HG03064 (cell line): Measurements from ENCODE around the gene GLUL.
"Not testable (repeated sequence)": the region's sequence is repeated elsewhere in the genome, so short reads cannot be mapped to it uniquely, and the experiment has no call there.

Source experiments
- ATAC-seq: cut with Tn5 transposase; IDR thresholded peaks from one replicate; pipeline ENCODE4 v1.9.1; 2021; ENCODE audit warnings: low read depth; ENCODE audit not compliant: unreplicated experiment

The GLUL gene

DNA sequence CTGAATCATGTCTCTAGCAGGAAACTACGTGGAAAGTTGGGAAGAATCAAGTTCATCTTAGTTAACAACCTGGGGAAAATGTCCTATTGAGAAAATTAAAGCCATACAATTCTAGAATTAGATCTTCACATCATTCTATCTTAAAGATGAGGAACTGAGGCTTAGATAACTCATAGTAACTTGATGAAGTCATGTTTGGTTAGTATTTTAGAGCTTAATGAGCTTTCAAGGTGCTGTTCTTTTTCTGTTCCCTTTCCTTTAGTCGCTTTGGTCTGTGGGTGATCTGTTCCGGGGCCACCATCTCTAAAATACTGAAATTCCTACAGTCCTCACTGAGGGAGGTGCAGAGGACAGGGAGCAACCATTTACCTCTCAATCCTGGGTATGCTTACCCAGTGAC lies 4.3 kb upstream of the GLUL start:
- ATAC-seq, result no peak

DNA sequence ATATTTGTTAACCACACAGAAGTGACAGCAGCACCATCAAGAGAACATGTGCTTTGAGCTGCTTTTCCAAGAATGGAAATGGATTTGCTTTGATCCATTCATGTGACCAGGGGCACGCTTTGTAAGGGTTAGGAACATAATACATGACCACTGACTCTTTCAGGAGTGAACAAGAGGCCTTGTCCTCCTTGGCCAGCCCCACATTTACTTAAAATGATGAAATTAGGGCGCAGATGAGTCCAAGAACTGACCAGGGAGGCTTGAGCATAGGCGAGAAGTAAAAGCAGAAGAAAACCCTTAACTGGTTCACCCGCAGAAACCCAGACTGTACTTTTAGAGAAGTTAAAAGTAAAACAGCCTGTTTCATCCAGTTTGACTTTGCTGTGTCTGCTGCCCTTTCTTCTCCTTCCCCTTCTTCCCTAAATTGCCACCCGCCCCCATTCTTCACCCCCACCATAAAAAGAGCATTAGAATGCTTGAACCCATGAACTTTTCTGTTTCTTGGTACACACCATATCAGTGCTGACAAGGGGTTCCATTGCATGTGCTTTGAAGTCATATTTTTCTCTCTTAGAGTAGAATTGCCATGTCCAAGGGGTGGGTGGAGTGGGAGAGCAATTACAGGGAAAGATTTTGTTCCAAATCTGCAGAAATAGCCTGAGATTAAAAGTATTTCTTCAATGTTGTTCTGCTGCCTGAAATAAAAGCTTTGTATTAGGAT lies 2.6 kb upstream of the GLUL start:
- ATAC-seq, result no peak

GRCh38 chr1:182392050-182393028 lies 749 bp upstream of the GLUL start:
- ATAC-seq, result no peak

DNA sequence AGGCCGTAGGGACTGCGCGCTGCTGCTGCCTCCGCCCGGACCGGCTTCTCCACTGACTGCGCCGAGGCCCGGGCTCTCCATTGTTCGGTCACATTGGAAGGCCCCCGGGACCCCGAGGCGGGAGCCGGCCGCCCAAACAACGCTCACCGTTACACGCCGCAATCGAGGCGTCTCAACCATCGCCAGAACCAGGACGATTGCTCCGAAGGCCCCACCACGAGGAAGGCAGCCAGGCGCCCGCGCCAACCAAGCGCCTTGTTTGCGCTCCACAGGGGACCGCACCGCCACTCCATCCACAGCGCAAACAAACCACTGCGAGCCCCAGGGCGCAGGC lies 595 bp downstream of the GLUL start:
- ATAC-seq, result no peak

GRCh38 chr1:182389619-182390047 lies 2.0 kb downstream of the GLUL start:
- ATAC-seq, result no peak

GRCh38 chr1:182388392-182389134 lies 3.0 kb downstream of the GLUL start:
- ATAC-seq, result no peak

DNA sequence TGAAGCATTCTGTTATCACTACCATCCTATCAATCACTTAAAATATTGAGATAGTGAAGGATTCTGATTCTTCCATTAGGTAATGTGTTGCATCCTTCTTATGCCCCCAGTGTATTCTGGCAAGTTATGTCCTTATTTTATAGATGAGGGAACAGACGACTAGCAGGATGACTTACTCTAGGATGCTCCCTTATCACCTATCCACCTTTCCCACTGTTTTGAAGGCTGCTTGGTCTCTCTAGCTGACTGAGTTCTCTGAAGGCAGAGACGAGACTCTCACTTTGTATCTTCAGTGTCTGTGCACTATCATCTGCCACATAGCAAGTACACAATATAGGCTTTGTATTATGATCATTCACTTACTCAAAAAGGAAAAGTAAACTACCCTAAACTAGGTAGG lies 4.0 kb downstream of the GLUL start:
- ATAC-seq, result no peak

DNA sequence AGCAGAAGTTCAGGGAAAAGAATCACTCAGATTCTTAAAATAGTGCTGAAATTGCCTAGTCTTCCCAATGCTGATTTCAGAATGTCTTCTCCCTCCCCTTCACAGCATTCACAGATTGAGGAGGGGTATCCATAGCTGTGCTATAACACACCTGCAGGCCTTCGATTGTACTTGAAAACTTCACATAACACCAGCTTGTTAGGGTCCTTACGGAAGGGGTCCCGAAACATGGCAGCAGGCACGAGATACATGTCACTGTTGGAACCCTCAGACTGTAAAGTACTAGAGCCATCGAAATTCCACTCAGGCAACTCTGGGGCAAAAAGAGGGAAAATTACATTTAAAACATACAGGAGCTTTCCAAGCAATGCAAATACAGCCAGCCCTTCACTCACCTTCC lies 4.6 kb downstream of the GLUL start:
- no peak for ATAC-seq

DNA sequence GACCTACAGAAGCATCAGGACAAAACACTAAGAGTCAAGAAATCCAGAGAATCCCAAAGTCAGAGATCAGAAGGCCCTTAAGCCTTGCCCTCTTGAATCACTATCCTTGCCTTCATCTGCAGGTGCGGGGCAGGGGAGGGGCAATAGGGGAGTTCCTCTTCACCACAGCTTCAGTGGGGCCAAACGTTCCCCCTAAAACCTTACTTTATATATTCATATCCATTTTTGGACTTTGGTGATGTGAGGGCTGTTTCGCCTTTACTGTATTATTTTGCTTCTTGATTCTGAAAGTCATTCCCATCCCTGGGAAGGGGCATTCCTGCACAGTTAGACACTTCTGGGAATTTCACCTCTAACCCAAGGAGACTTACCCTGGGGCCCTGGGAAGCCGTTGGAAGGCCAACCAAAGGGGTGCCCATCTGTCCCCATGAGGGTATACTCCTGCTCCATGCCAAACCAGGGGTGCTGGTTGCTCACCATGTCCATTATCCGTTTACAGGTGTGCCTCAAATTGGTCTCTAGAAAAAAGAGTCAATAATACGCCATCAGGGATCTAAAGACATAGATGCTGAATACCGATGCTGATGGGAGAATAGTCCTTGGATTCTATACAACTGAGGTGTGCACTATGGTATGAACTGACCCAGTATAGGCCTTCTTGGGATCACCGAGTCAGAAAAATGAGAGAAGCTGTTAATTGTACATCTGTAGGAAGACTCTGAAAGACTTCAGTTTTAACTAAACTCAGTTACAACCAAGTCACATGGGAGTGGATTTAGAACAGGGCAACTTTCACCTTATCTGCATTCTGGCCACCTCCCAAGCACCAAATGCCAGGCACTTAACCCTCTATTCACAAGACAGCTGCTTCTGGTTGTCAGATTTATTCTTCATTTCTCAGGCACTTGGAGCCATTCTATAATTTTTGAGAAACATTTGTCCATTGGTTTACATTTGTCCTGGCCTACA lies 5.4 kb downstream of the GLUL start:
- ATAC-seq, result no peak

GRCh38 chr1:182384387-182384960 lies 7.1 kb downstream of the GLUL start:
- no peak for ATAC-seq

DNA sequence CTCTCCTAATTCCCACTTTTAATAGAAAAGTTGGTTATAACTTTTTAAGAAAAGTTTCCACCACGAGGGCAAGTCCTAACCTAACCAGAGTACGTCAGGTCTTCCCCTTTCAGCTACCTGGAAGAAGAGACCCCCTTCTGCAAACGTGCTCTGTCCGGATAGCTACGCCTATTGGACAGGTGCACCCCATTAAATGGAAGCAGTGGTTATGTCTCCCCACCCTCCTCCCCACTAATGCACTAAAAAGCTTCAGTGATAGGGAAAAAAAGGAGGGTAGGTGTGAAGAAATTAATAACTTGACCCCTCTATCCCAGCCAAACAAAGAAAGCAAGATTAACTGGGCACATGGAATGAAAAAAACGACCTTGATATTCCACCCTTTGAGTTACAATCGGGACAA lies 7.7 kb downstream of the GLUL start:
- no peak for ATAC-seq

GRCh38 chr1:182383037-182383661 lies 8.4 kb downstream of the GLUL start:
- no peak for ATAC-seq

- ATAC-seq, result no peak
Observed at GRCh38 chr1:182381962-182382819, 9.4 kb downstream of the GLUL start.

- no peak for ATAC-seq
Observed at GRCh38 chr1:182380199-182380598, 11.4 kb downstream of the GLUL start.

DNA sequence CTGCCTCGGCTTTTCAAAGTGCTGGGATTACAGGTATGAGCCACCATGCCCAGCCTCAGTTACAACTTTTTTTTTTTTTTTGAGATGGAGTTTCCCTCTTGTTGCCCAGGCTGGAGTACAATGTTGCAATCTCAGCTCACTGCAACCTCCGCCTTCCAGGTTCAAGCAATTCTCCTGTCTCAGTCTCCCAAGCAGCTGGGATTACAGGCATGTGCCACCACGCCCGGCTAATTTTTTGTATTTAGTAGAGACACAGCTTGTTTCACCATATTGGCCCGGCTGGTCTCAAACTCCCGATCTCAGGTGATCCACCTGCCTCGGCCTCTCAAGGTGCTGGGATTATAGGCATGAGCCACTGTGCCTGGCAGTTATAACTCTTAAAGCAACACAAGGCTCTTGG lies 11.8 kb downstream of the GLUL start:
- ATAC-seq, result not testable (repeated sequence)

DNA sequence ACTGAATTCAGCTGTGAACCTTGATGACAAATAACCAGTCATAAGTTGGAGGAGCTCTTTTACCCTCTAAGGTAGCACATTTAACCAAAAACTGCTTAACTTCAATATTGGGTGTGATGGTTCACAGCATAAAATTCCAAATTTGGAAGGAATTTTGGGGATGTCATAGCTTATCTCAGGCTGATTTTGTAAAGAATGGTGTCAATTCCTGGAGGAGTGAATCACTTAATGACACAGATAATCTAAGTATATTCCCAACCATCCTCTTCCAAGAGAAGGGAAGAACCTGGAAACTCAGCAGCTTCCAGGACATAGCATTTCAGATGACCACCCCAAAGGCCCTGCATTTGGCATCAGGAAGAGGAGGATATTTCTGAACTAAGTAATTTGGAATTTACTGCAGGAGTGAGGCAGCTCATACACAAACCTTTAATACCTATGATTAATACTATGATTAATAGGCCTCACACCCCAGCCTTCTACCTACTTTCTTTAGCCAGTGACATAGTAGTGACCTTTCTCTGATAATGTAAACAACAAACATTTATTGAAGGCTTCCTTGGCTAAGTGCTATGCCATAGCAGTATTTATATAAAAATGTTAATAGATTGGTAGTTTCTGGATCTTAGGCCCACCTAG lies 14.5 kb downstream of the GLUL start:
- no peak for ATAC-seq

- no peak for ATAC-seq
Observed at GRCh38 chr1:182374101-182374834, 17.3 kb downstream of the GLUL start.
